ENCODE results near the gene BPIFB1.

DNA sequence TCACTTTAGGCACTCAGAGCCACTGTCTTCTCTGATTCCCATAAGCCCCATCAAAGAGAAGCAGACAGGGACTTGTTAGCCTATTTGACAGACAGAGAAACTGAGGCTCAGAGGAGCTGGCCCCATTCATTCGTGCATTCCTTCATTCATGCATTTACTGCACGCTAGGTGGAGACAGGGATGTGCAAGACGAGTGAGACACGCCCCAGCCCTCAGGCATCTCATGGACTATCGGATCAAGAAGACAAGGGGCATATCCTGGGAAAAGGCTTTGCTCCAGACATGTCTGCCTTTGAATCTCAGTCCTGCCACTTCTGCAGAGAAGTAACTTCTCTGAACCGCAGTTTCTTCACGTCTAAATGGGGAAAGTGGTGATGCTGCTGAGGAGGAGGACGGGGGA is 54.1 kb downstream of the BPIFB1 start:
- TF ChIP-seq, protein P1, sequence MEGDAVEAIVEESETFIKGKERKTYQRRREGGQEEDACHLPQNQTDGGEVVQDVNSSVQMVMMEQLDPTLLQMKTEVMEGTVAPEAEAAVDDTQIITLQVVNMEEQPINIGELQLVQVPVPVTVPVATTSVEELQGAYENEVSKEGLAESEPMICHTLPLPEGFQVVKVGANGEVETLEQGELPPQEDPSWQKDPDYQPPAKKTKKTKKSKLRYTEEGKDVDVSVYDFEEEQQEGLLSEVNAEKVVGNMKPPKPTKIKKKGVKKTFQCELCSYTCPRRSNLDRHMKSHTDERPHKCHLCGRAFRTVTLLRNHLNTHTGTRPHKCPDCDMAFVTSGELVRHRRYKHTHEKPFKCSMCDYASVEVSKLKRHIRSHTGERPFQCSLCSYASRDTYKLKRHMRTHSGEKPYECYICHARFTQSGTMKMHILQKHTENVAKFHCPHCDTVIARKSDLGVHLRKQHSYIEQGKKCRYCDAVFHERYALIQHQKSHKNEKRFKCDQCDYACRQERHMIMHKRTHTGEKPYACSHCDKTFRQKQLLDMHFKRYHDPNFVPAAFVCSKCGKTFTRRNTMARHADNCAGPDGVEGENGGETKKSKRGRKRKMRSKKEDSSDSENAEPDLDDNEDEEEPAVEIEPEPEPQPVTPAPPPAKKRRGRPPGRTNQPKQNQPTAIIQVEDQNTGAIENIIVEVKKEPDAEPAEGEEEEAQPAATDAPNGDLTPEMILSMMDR (IDR thresholded peaks at IDR 0.05): no peak
- no peak for TF ChIP-seq EZH2 (IDR thresholded peaks at IDR 0.05)

Measured in neural progenitor cell (in vitro differentiated cells).